ENCODE results near the gene MCOLN1.

The MCOLN1 gene

DNA sequence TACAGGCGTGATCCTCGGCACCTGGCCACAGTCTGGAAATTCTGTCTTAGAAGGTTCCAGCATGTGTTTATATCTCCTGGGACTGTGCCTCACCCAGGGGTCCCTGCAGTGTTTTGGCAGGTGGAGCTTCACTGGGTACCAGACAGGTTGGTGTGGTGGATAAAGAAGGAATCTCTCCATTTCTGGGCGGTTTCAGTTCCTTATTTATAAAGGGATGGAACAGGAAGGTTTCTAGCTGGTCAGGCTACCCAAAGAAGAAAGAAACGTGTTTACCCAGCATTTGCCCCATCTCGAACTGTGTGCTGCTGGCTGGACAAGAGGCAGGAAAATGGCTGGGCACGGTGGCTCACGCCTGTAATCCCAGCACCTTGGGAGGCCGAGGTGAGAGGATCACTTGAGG, 22.9 kb downstream of the MCOLN1 start:
- no peak overlapping the region for H3K4me3 ChIP-seq (ENCODE audit: low read depth, low read length)
- in situ Hi-C loops (cut with HindIII; ENCODE audit: low pct_ligation_motif_present, low sequenced_read_pairs): no loop called here
- H3K27me3 ChIP-seq (replicated peaks): no peaks in the 10 kb centered on the region
- no peak for DNase-seq
- peaks cover 41% of the 10 kb centered on the region for H3K36me3 ChIP-seq (replicated peaks)
- H3K27ac ChIP-seq: no peak overlapping the region
- TF ChIP-seq, protein P1, sequence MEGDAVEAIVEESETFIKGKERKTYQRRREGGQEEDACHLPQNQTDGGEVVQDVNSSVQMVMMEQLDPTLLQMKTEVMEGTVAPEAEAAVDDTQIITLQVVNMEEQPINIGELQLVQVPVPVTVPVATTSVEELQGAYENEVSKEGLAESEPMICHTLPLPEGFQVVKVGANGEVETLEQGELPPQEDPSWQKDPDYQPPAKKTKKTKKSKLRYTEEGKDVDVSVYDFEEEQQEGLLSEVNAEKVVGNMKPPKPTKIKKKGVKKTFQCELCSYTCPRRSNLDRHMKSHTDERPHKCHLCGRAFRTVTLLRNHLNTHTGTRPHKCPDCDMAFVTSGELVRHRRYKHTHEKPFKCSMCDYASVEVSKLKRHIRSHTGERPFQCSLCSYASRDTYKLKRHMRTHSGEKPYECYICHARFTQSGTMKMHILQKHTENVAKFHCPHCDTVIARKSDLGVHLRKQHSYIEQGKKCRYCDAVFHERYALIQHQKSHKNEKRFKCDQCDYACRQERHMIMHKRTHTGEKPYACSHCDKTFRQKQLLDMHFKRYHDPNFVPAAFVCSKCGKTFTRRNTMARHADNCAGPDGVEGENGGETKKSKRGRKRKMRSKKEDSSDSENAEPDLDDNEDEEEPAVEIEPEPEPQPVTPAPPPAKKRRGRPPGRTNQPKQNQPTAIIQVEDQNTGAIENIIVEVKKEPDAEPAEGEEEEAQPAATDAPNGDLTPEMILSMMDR (IDR thresholded peaks at IDR 0.05; ENCODE audit: low read depth, low read length, missing control alignments): no peak

DNA sequence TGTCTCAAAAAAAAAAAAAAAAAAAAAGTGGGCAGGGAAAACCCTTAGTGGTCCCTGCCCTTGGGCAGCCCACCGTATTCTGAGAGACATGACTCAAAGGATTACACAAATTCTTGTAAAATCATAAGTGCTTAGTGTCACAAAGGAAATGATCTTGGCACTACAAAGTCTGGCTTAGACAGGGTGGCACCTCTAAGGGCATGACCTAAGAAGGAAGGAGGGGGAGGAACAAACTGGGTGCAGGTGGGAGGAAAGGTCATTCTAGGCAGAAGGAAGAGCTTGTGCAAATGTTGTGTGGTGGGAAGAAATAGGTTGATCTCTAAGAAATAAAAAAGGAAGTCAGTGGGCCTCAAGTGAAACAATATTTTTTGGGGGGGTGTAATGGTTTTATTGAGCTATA, 23.5 kb downstream of the MCOLN1 start:
- Histone ChIP-seq H3K4me3 (ENCODE audit: low read depth, low read length) (no peak overlapping the region), H3K27me3 (replicated peaks) (no peaks in the 10 kb centered on the region), H3K27ac (no peak overlapping the region), H3K36me3 (replicated peaks) (peaks cover 40% of the 10 kb centered on the region)
- no peak for DNase-seq
- in situ Hi-C loops (cut with HindIII; ENCODE audit: low pct_ligation_motif_present, low sequenced_read_pairs): no loop called here
- TF ChIP-seq, protein P1 (IDR thresholded peaks at IDR 0.05; ENCODE audit: low read depth, low read length, missing control alignments): no peak

DNA sequence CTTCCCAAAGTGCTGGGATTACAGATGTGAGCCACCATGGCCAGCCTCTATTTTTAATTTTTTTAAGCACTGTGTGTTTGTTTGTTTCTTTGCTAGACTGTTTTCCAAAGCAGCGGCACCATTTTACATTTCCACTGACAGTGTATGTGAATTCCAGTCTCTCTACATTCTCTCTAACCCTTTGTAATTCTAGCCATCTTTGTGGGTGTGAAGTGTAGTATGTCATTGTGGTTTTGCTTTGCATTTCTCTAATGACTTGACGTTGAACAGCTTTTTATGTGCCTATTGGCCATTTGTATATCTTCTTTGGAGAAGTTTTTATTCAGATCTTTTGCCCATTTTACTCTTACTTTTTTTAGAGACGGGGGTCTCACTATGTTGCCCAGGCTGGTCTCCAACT, 24.7 kb downstream of the MCOLN1 start:
- TF ChIP-seq, protein P1 (IDR thresholded peaks at IDR 0.05; ENCODE audit: low read depth, low read length, missing control alignments): no peak
- H3K36me3 ChIP-seq (replicated peaks): peaks cover 30% of the 10 kb centered on the region
- in situ Hi-C loops (cut with HindIII; ENCODE audit: low pct_ligation_motif_present, low sequenced_read_pairs): no loop called here
- no peak for DNase-seq
- H3K4me3 ChIP-seq (ENCODE audit: low read depth, low read length): no peak overlapping the region
- no peak overlapping the region for H3K27ac ChIP-seq
- H3K27me3 ChIP-seq (replicated peaks): no peaks in the 10 kb centered on the region

DNA sequence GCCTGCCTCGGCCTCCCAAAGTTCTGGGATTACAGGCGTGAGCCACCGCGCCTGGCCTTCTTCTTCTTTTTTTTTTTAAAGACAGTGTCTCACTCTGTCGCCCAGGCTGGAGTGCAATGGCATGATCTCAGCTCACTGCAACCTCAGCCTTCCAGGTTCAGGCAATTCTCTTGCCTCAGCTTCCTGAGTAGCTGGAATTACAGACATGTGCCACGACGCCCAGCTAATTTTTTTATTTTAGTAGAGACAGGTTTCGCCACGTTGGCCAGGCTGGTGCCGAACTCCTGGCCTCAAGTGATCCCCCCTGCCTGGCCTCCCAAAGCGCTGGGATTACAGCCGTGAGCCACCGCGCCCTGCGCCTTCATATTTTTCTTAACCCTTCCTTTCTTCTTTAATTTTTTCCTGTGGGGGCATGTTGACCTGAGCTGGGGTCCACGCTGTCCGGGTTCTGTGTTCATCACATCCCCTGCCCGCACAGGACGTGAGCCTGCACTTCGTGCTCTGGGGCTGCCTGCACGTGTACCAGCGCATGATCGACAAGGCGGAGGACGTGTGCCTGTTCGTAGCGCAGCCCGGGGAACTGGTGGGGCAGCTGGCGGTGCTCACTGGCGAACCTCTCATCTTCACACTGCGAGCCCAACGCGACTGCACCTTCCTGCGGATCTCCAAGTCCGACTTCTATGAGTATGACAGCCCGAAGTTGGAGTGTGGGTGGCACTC, 27.2 kb downstream of the MCOLN1 start:
- H3K36me3 ChIP-seq (replicated peaks): peaks cover 20% of the 10 kb centered on the region
- in situ Hi-C loops (cut with HindIII; ENCODE audit: low pct_ligation_motif_present, low sequenced_read_pairs): no loop called here
- no peaks in the 10 kb centered on the region for H3K27me3 ChIP-seq (replicated peaks)
- no peak overlapping the region for H3K4me3 ChIP-seq (ENCODE audit: low read depth, low read length)
- TF ChIP-seq, protein P1 (IDR thresholded peaks at IDR 0.05; ENCODE audit: low read depth, low read length, missing control alignments): no peak
- no peak overlapping the region for H3K27ac ChIP-seq
- no peak for DNase-seq

DNA sequence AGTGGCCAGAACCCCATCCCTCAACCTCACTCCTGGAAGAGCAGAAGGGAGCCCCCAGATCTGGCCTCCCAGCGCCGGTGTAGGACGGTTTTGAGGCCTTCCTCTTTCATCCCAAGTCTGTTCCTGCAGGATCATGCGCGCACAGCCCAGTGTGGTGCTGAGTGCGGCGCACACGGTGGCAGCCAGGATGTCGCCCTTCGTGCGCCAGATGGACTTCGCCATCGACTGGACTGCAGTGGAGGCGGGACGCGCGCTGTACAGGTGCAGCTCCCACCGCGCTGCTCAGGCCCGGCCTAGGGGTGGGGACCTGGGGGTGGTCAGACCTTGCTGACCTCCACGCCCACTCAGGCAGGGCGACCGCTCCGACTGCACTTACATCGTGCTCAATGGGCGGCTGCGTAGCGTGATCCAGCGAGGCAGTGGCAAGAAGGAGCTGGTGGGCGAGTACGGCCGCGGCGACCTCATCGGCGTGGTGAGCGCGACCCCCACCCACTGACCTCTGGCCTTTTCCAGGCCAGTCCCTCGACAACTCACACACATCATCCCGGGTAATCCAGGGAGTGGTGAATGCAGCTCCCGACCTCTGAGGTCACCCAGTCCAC, 27.8 kb downstream of the MCOLN1 start:
- in situ Hi-C loops (cut with HindIII; ENCODE audit: low pct_ligation_motif_present, low sequenced_read_pairs): no loop called here
- H3K36me3 ChIP-seq (replicated peaks): peaks cover 21% of the 10 kb centered on the region

More for the DNA sequence above, 27.8 kb downstream of the MCOLN1 start:
- no peak for DNase-seq
- Histone ChIP-seq H3K27ac (no peak overlapping the region), H3K27me3 (replicated peaks) (no peaks in the 10 kb centered on the region), H3K4me3 (ENCODE audit: low read depth, low read length) (no peak overlapping the region)
- TF ChIP-seq, protein P1 (IDR thresholded peaks at IDR 0.05; ENCODE audit: low read depth, low read length, missing control alignments): no peak

All from brain microvascular endothelial cell (primary cell).